Measurements from ENCODE around the gene STK32B.

Gene STK32B

DNA sequence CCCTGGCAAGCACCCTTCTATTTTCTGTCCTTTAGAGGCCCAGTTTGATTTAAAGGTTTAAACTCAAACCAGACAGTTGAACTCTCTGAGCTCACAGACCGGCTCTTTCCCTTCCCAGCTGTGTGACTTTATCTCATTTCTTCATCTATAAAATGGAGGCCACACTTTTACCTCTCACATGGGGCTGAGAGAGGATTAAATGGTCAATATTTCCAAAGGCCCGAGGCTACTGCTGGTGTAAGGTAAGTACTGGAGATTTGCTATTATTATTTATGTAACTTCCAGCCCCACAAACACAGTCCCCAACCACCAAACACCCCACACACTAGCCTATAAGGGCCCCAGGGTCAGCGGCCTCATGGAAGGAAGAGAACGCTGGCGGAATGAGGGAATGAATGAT is 18.5 kb upstream of the STK32B start:
- no peak overlapping the region for H3K4me3 ChIP-seq (ENCODE audit: low read depth, low read length)
- H4K8ac ChIP-seq (ENCODE audit: low read depth, low read length): no peak overlapping the region
- H3K27ac ChIP-seq (ENCODE audit: low read depth, low read length): no peak overlapping the region
- no peak overlapping the region for H4K91ac ChIP-seq (ENCODE audit: low read depth, low read length)
- no peak overlapping the region for H2BK12ac ChIP-seq (ENCODE audit: low read length)
- no peaks in the 10 kb centered on the region for H3K79me1 ChIP-seq (ENCODE audit: low read length)
- H2BK5ac ChIP-seq (ENCODE audit: low read depth, low read length, poor library complexity): no peak overlapping the region
- no peak overlapping the region for H3K9ac ChIP-seq (ENCODE audit: low read length)
- no peak overlapping the region for H4K12ac ChIP-seq (ENCODE audit: low read depth, low read length)
- no peak overlapping the region for H2AFZ ChIP-seq (ENCODE audit: insufficient read depth, low read length, poor library complexity)
- DNase-seq: no peak
- H3K79me2 ChIP-seq (ENCODE audit: control insufficient read depth, insufficient read depth, low read length, poor library complexity): no peaks in the 10 kb centered on the region
- H3K23ac ChIP-seq (ENCODE audit: low read length): no peak overlapping the region
- H2AK5ac ChIP-seq (ENCODE audit: low read length): no peak overlapping the region
- H3K4me1 ChIP-seq (ENCODE audit: control insufficient read depth in 1 of 2, insufficient read depth in 2 of 2, low read length in 2 of 2): peaks cover 5 to 8% of the 10 kb centered on the region in 2 experiments
- H3K4ac ChIP-seq (ENCODE audit: low read depth, low read length): no peak overlapping the region
- no peaks in the 10 kb centered on the region for H3K9me3 ChIP-seq (ENCODE audit: insufficient read depth, low read depth, low read length)
- H3K4me2 ChIP-seq (ENCODE audit: low read length): no peak overlapping the region
- WGBS (ENCODE audit: extremely low coverage, insufficient coverage, insufficient read length): no CpG with 5 or more reads among the region's 5 CpGs
- H3K14ac ChIP-seq (ENCODE audit: low read length): no peak overlapping the region
- H3K27me3 ChIP-seq (ENCODE audit: insufficient read depth, low read length): no peaks in the 10 kb centered on the region
- H3K36me3 ChIP-seq (ENCODE audit: control insufficient read depth in 1 of 2, insufficient read depth in 2 of 2, low read length in 2 of 2): no peaks in the 10 kb centered on the region
- no peak overlapping the region for H3K18ac ChIP-seq (ENCODE audit: low read length)
- H2BK120ac ChIP-seq (ENCODE audit: insufficient read depth, low read length, poor library complexity): no peak overlapping the region

DNA sequence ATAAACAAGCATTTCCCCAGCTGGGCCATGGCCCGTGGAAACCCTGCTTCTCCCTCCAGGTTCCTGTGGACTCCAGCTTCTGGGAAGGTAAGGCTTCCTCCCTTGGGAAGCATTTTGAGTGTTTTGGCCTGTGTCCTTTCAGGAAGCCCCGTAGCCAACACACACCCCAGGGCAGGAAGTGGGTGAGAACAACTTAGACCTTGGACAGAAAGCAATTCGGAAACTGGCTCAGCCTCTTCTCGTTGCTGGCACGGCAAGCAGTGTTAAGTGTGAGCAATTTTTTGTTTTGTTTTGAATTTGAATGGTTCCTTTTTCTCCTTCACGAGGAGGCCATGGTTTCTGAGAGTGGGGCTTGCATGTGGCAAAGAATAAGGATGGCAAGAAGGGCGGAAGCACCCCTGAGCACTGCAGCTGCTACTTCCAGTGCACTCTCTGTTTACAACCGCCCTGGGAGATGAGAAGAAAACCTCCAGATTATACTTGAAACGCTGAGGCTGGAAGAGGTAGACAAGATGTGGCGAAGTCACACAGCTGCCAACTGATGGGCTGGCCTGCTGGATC is 17.9 kb upstream of the STK32B start:
- no peaks in the 10 kb centered on the region for H3K36me3 ChIP-seq (ENCODE audit: control insufficient read depth in 1 of 2, insufficient read depth in 2 of 2, low read length in 2 of 2)
- no peaks in the 10 kb centered on the region for H3K9me3 ChIP-seq (ENCODE audit: insufficient read depth, low read depth, low read length)
- H3K27me3 ChIP-seq (ENCODE audit: insufficient read depth, low read length): no peaks in the 10 kb centered on the region
- H3K79me1 ChIP-seq (ENCODE audit: low read length): no peaks in the 10 kb centered on the region
- no peak overlapping the region for H3K9ac ChIP-seq (ENCODE audit: low read length)
- no CpG with 5 or more reads among the region's 10 CpGs for WGBS (ENCODE audit: extremely low coverage, insufficient coverage, insufficient read length)
- no peak overlapping the region for H4K12ac ChIP-seq (ENCODE audit: low read depth, low read length)
- no peak overlapping the region for H3K14ac ChIP-seq (ENCODE audit: low read length)
- H3K4ac ChIP-seq (ENCODE audit: low read depth, low read length): no peak overlapping the region
- H3K79me2 ChIP-seq (ENCODE audit: control insufficient read depth, insufficient read depth, low read length, poor library complexity): no peaks in the 10 kb centered on the region
- peaks cover 6 to 9% of the 10 kb centered on the region in 2 experiments for H3K4me1 ChIP-seq (ENCODE audit: control insufficient read depth in 1 of 2, insufficient read depth in 2 of 2, low read length in 2 of 2)
- no peak overlapping the region for H2AFZ ChIP-seq (ENCODE audit: insufficient read depth, low read length, poor library complexity)
- no peak overlapping the region for H3K18ac ChIP-seq (ENCODE audit: low read length)
- H2BK12ac ChIP-seq (ENCODE audit: low read length): no peak overlapping the region
- no peak overlapping the region for H4K91ac ChIP-seq (ENCODE audit: low read depth, low read length)
- no peak overlapping the region for H4K8ac ChIP-seq (ENCODE audit: low read depth, low read length)
- no peak overlapping the region for H2AK5ac ChIP-seq (ENCODE audit: low read length)
- H3K4me2 ChIP-seq (ENCODE audit: low read length): no peak overlapping the region
- no peak overlapping the region for H3K23ac ChIP-seq (ENCODE audit: low read length)
- H3K4me3 ChIP-seq (ENCODE audit: low read depth, low read length): no peak overlapping the region
- no peak overlapping the region for H2BK5ac ChIP-seq (ENCODE audit: low read depth, low read length, poor library complexity)
- H3K27ac ChIP-seq (ENCODE audit: low read depth, low read length): no peak overlapping the region
- no peak for DNase-seq
- no peak overlapping the region for H2BK120ac ChIP-seq (ENCODE audit: insufficient read depth, low read length, poor library complexity)

DNA sequence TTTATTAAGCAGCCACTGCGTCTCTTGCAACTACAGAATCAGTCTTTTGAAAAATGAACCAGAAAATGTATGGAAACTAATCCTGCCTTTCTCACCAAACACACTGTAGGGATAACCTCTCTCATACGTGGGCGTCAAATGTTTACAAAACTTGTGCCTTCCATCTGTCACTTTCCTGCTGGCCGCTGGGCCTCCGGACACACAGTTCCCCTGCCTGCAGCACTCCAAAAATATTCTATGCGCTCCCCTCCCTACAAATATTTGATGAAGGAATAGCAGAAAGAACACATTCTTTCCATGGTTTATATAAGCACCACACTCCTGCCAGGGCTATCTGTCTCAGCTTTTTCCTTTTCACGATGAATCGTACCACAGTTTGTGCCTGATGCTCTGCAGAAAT is 17.1 kb upstream of the STK32B start:
- H2AK5ac ChIP-seq (ENCODE audit: low read length): no peak overlapping the region
- H3K23ac ChIP-seq (ENCODE audit: low read length): no peak overlapping the region
- whole genome bisulfite sequencing (ENCODE audit: extremely low coverage, insufficient coverage, insufficient read length): no CpG with 5 or more reads among the region's 8 CpGs
- no peak overlapping the region for H3K4me3 ChIP-seq (ENCODE audit: low read depth, low read length)
- no peak overlapping the region for H2BK5ac ChIP-seq (ENCODE audit: low read depth, low read length, poor library complexity)
- H3K4ac ChIP-seq (ENCODE audit: low read depth, low read length): no peak overlapping the region
- no peak overlapping the region for H2BK120ac ChIP-seq (ENCODE audit: insufficient read depth, low read length, poor library complexity)
- H3K9ac ChIP-seq (ENCODE audit: low read length): no peak overlapping the region
- peaks cover 6 to 9% of the 10 kb centered on the region in 2 experiments for H3K4me1 ChIP-seq (ENCODE audit: control insufficient read depth in 1 of 2, insufficient read depth in 2 of 2, low read length in 2 of 2)
- no peaks in the 10 kb centered on the region for H3K79me2 ChIP-seq (ENCODE audit: control insufficient read depth, insufficient read depth, low read length, poor library complexity)
- no peak overlapping the region for H4K12ac ChIP-seq (ENCODE audit: low read depth, low read length)
- DNase-seq: no peak
- H3K14ac ChIP-seq (ENCODE audit: low read length): no peak overlapping the region
- no peaks in the 10 kb centered on the region for H3K36me3 ChIP-seq (ENCODE audit: control insufficient read depth in 1 of 2, insufficient read depth in 2 of 2, low read length in 2 of 2)
- H3K27me3 ChIP-seq (ENCODE audit: insufficient read depth, low read length): no peaks in the 10 kb centered on the region
- no peak overlapping the region for H2BK12ac ChIP-seq (ENCODE audit: low read length)
- H3K18ac ChIP-seq (ENCODE audit: low read length): no peak overlapping the region
- no peak overlapping the region for H4K8ac ChIP-seq (ENCODE audit: low read depth, low read length)
- no peak overlapping the region for H4K91ac ChIP-seq (ENCODE audit: low read depth, low read length)
- H3K27ac ChIP-seq (ENCODE audit: low read depth, low read length): no peak overlapping the region
- H3K4me2 ChIP-seq (ENCODE audit: low read length): no peak overlapping the region
- no peaks in the 10 kb centered on the region for H3K79me1 ChIP-seq (ENCODE audit: low read length)
- H2AFZ ChIP-seq (ENCODE audit: insufficient read depth, low read length, poor library complexity): no peak overlapping the region
- H3K9me3 ChIP-seq (ENCODE audit: insufficient read depth, low read depth, low read length): no peaks in the 10 kb centered on the region

- H2BK120ac ChIP-seq (ENCODE audit: insufficient read depth, low read length, poor library complexity): no peak overlapping the region
- H3K27me3 ChIP-seq (ENCODE audit: insufficient read depth, low read length): no peaks in the 10 kb centered on the region
- no peak overlapping the region for H2AFZ ChIP-seq (ENCODE audit: insufficient read depth, low read length, poor library complexity)
- H2BK5ac ChIP-seq (ENCODE audit: low read depth, low read length, poor library complexity): no peak overlapping the region
- H3K4ac ChIP-seq (ENCODE audit: low read depth, low read length): no peak overlapping the region
- no peak overlapping the region for H3K27ac ChIP-seq (ENCODE audit: low read depth, low read length)
- no peaks in the 10 kb centered on the region for H3K9me3 ChIP-seq (ENCODE audit: insufficient read depth, low read depth, low read length)
- no peak overlapping the region for H4K12ac ChIP-seq (ENCODE audit: low read depth, low read length)
- no peak for DNase-seq
- H3K79me2 ChIP-seq (ENCODE audit: control insufficient read depth, insufficient read depth, low read length, poor library complexity): no peaks in the 10 kb centered on the region
- no CpG with 5 or more reads among the region's 5 CpGs for WGBS (ENCODE audit: extremely low coverage, insufficient coverage, insufficient read length)
- no peak overlapping the region for H3K4me3 ChIP-seq (ENCODE audit: low read depth, low read length)
- H3K79me1 ChIP-seq (ENCODE audit: low read length): no peaks in the 10 kb centered on the region
- H3K18ac ChIP-seq (ENCODE audit: low read length): no peak overlapping the region
- H3K4me1 ChIP-seq (ENCODE audit: control insufficient read depth in 1 of 2, insufficient read depth in 2 of 2, low read length in 2 of 2): peaks cover 6 to 9% of the 10 kb centered on the region in 2 experiments
- H3K4me2 ChIP-seq (ENCODE audit: low read length): no peak overlapping the region
- H2AK5ac ChIP-seq (ENCODE audit: low read length): no peak overlapping the region
- H3K14ac ChIP-seq (ENCODE audit: low read length): no peak overlapping the region
- no peak overlapping the region for H4K8ac ChIP-seq (ENCODE audit: low read depth, low read length)
- H3K9ac ChIP-seq (ENCODE audit: low read length): peak overlapping the region; percentile 24
- H4K91ac ChIP-seq (ENCODE audit: low read depth, low read length): no peak overlapping the region
- no peak overlapping the region for H3K23ac ChIP-seq (ENCODE audit: low read length)
- H3K36me3 ChIP-seq (ENCODE audit: control insufficient read depth in 1 of 2, insufficient read depth in 2 of 2, low read length in 2 of 2): no peaks in the 10 kb centered on the region
- H2BK12ac ChIP-seq (ENCODE audit: low read length): no peak overlapping the region
These were observed 15.0 kb upstream of the STK32B start for GRCh38 chr4:5036239-5036638.
